Measurements from ENCODE around the gene SPATA16.

- TF ChIP-seq CTCF (IDR thresholded peaks at IDR 0.05), result no peak
- TF ChIP-seq POLR2A (IDR thresholded peaks at IDR 0.05), result no peak
These were observed 158.2 kb downstream of the SPATA16 start for GRCh38 chr3:172982736-172983364.
